Tibial nerve (tissue), 4 donors: ENCODE measurements around the gene PADI3. TPM values are rescaled to one million over a fixed set of nuclear protein-coding genes. Genes with fewer than 3 reads are reported as not detected.

Source experiments
- DNase-seq, 2 donors: peaks; one replicate each; pipeline ENCODE4 v3.0.0-alpha.2; 2019; ENCODE audit warnings: low spot score in 2 of 2
- H3K27ac ChIP-seq, 4 donors: fragments of 200-600 bp; sonication (generic) in 3 of 4; one replicate each; pipeline ENCODE4 v1.5.1; 2017 to 2019; ENCODE audit warnings: mild to moderate bottlenecking in 1 of 4
- H3K27me3 ChIP-seq, 2 donors: fragments of 200-600 bp; sonication (generic) in 1 of 2; one replicate each; pipeline versions ENCODE4 v1.5.1 to v1.6.0; 2017 to 2019
- H3K36me3 ChIP-seq, 3 donors: fragments of 200-600 bp; sonication (generic); one replicate each; pipeline ENCODE4 v1.5.1; 2018 to 2019
- H3K4me1 ChIP-seq, 4 donors: fragments of 200-600 bp; sonication (generic) in 3 of 4; one replicate each; pipeline ENCODE4 v1.5.1; 2017 to 2019
- H3K4me3 ChIP-seq, 4 donors: fragments of 200-600 bp; sonication (generic) in 3 of 4; one replicate each; pipeline ENCODE4 v1.5.1; 2017 to 2019; ENCODE audit warnings: mild to moderate bottlenecking in 1 of 4, moderate library complexity in 1 of 4
- H3K9me3 ChIP-seq, 4 donors: fragments of 200-600 bp; sonication (generic) in 3 of 4; one replicate each; pipeline ENCODE4 v1.5.1; 2017 to 2019
- CTCF ChIP-seq, 5 experiments: fragments of 200-600 bp in 3 of 5; fragments of 450-650 bp in 2 of 5; sonication (generic) in 3 of 5; IDR thresholded peaks; one replicate each; pipeline ENCODE4 v1.5.1; 2016 to 2019; ENCODE audit warnings: antibody characterized with exemption in 5 of 5, mild to moderate bottlenecking in 3 of 5, moderate library complexity in 2 of 5
- EP300 ChIP-seq, 2 donors: sonication (generic); formaldehyde crosslinking; IDR thresholded peaks; one replicate each; pipeline ENCODE4 v1.6.1; 2017; ENCODE audit warnings: antibody characterized with exemption in 2 of 2, mild to moderate bottlenecking in 1 of 2
- POLR2A ChIP-seq, 2 donors: fragments of 450-650 bp; IDR thresholded peaks; one replicate each; pipeline ENCODE4 v1.6.1; 2017; ENCODE audit warnings: antibody characterized with exemption in 2 of 2, mild to moderate bottlenecking in 2 of 2, moderate library complexity in 2 of 2
- WGBS, 2 donors: methylation state at CpG; one replicate each; pipeline ENCODE4 v1.1.5; 2018; 5-methylcytosine and 5-hydroxymethylcytosine counted together
- total RNA-seq, 4 donors: library from RNA; depleted of rRNA; stranded (reverse); fragments of >200 nt; gene quantifications; one replicate each; pipeline ENCODE4 v1.1.0, GENCODE V29; 2016

Gene PADI3
- total RNA-seq, 4 donors from 2014 or later: not detected

- no peaks in the 10 kb centered on the region for H3K9me3 ChIP-seq
- no peak overlapping the region for H3K27ac ChIP-seq
- no peaks in the 10 kb centered on the region for H3K36me3 ChIP-seq
- WGBS, 2 donors: 81 to 88% methylated on average over 14 of the region's 14 CpGs
- TF ChIP-seq EP300 (IDR thresholded peaks at IDR 0.05) (no peak), POLR2A (IDR thresholded peaks at IDR 0.05) (no peak), CTCF (IDR thresholded peaks at IDR 0.05) (no peak)
- H3K4me3 ChIP-seq: no peak overlapping the region
- H3K27me3 ChIP-seq: peaks cover 0 to 9% of the 10 kb centered on the region in 2 donors
- H3K4me1 ChIP-seq: no peaks in the 10 kb centered on the region
- no peak for DNase-seq
Observed at GRCh38 chr1:17278996-17279830, 30.3 kb downstream of the PADI3 start.

GRCh38 chr1:17280436-17280835 is 31.5 kb downstream of the PADI3 start:
- Histone ChIP-seq H3K27me3 (peaks cover 0 to 11% of the 10 kb centered on the region in 2 donors), H3K36me3 (no peaks in the 10 kb centered on the region), H3K9me3 (peaks cover 0 to under 1% (median 0%) of the 10 kb centered on the region in 4 donors), H3K4me1 (no peaks in the 10 kb centered on the region), H3K4me3 (no peak overlapping the region), H3K27ac (no peak overlapping the region)
- DNase-seq: no peak
- TF ChIP-seq CTCF (IDR thresholded peaks at IDR 0.05) (no peak), POLR2A (IDR thresholded peaks at IDR 0.05) (no peak), EP300 (IDR thresholded peaks at IDR 0.05) (no peak)
- WGBS, 2 donors: 79 to 80% methylated on average over 7 of the region's 7 CpGs

GRCh38 chr1:17280894-17281293 is 32.0 kb downstream of the PADI3 start:
- WGBS, 2 donors: 70 to 75% methylated on average over 2 of the region's 2 CpGs
- Histone ChIP-seq H3K36me3 (no peaks in the 10 kb centered on the region), H3K4me3 (no peak overlapping the region), H3K9me3 (peaks cover 0 to 2% (median 0%) of the 10 kb centered on the region in 4 donors), H3K27me3 (peaks cover 0 to 11% of the 10 kb centered on the region in 2 donors), H3K4me1 (no peaks in the 10 kb centered on the region), H3K27ac (no peak overlapping the region)
- DNase-seq: no peak
- no peak for TF ChIP-seq CTCF (IDR thresholded peaks at IDR 0.05)
- TF ChIP-seq EP300 (IDR thresholded peaks at IDR 0.05): no peak
- no peak for TF ChIP-seq POLR2A (IDR thresholded peaks at IDR 0.05)

- TF ChIP-seq POLR2A (IDR thresholded peaks at IDR 0.05) (no peak), EP300 (IDR thresholded peaks at IDR 0.05) (peak in 1 of 2 donors; percentile 17), CTCF (IDR thresholded peaks at IDR 0.05) (no peak)
- Histone ChIP-seq H3K4me1 (no peaks in the 10 kb centered on the region), H3K4me3 (no peak overlapping the region), H3K36me3 (no peaks in the 10 kb centered on the region), H3K27me3 (peaks cover 0 to 11% of the 10 kb centered on the region in 2 donors), H3K9me3 (peaks cover 0 to 2% (median 0%) of the 10 kb centered on the region in 4 donors), H3K27ac (no peak overlapping the region)
- no peak for DNase-seq
- 62 to 69% methylated on average over 8 of the region's 8 CpGs for whole genome bisulfite sequencing, 2 donors
Observed at GRCh38 chr1:17281775-17282181, 32.9 kb downstream of the PADI3 start.

- H3K36me3 ChIP-seq: no peaks in the 10 kb centered on the region
- peaks cover 0 to 11% of the 10 kb centered on the region in 2 donors for H3K27me3 ChIP-seq
- WGBS, 2 donors: 80 to 85% methylated on average over 4 to 5 of the region's 5 CpGs
- TF ChIP-seq EP300 (IDR thresholded peaks at IDR 0.05) (no peak), POLR2A (IDR thresholded peaks at IDR 0.05) (no peak), CTCF (IDR thresholded peaks at IDR 0.05) (no peak)
- H3K27ac ChIP-seq: no peak overlapping the region
- H3K9me3 ChIP-seq: peaks cover 0 to 2% (median 0%) of the 10 kb centered on the region in 4 donors
- DNase-seq: no peak
- H3K4me3 ChIP-seq: no peak overlapping the region
- H3K4me1 ChIP-seq: no peaks in the 10 kb centered on the region
Observed at GRCh38 chr1:17282836-17283235, 33.9 kb downstream of the PADI3 start.
